Ishikawa (cell line): ENCODE results near the gene LIMCH1.

Experiments
- CEBPB ChIP-seq: IDR thresholded peaks from 2 replicates; pipeline ENCODE4 v1.6.1; 2012
- EGR1 ChIP-seq: IDR thresholded peaks from 2 replicates; pipeline ENCODE4 v1.6.1; 2012
- EP300 ChIP-seq: IDR thresholded peaks from 2 replicates; pipeline ENCODE4 v1.6.1; 2012; ENCODE audit warnings: borderline replicate concordance
- FOXM1 ChIP-seq: IDR thresholded peaks from 2 replicates; pipeline ENCODE4 v1.6.1; 2012; ENCODE audit warnings: low read depth, borderline replicate concordance
- NFIC ChIP-seq: IDR thresholded peaks from 2 replicates; pipeline ENCODE4 v1.6.1; 2012
- RAD21 ChIP-seq: IDR thresholded peaks from 2 replicates; pipeline ENCODE4 v1.6.1; 2012; ENCODE audit warnings: low read depth
- TAF1 ChIP-seq: IDR thresholded peaks from 2 replicates; pipeline ENCODE4 v1.6.1; 2012; ENCODE audit warnings: low read depth, mild to moderate bottlenecking
- TCF12 ChIP-seq: IDR thresholded peaks from 2 replicates; pipeline ENCODE4 v1.6.1; 2012; ENCODE audit warnings: low read depth
- USF1 ChIP-seq: IDR thresholded peaks from 2 replicates; pipeline ENCODE4 v1.6.1; 2012
- YY1 ChIP-seq: IDR thresholded peaks from 2 replicates; pipeline ENCODE4 v1.6.1; 2012; ENCODE audit warnings: low read depth
- ZBTB7A ChIP-seq: IDR thresholded peaks from 2 replicates; pipeline ENCODE4 v1.6.1; 2012; ENCODE audit warnings: low read depth
- TF ChIP-seq, protein P1 (sequence below): IDR thresholded peaks from 2 replicates; pipeline ENCODE4 v1.6.1; 2012

DNA sequence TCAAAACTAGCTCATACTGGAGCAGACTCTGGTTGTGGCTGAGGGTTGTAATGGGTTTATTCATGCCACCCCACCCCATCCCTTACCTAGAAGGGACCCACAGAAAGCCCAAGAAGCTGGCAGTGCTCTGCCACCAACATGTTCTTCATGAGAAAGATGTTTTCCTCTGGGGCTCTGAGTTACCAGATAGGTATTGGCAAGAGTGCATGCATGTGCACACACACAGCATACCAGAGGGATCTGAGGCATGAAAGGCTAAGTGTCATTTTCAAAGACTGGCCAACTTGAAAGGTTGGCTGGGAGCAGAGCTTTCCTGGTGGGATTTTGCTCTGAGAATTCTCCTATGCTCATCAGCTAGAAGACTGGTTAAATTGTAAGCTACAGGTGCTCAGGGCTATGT lies 145.4 kb downstream of the LIMCH1 start:
- TF ChIP-seq EP300 (no peak), EGR1 (no peak), NFIC (no peak), RAD21 (no peak), YY1 (no peak), ZBTB7A (no peak), TAF1 (no peak), TCF12 (no peak), FOXM1 (no peak), USF1 (no peak), CEBPB (no peak)
- TF ChIP-seq, protein P1, sequence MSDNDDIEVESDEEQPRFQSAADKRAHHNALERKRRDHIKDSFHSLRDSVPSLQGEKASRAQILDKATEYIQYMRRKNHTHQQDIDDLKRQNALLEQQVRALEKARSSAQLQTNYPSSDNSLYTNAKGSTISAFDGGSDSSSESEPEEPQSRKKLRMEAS = no peak
